Germinal center (tissue), 1 donor: Measurements from ENCODE around the gene FBXO40.
A peak's percentile ranks its signal among the peaks of the same experiment; 100 is the strongest.

ENCODE experiments used
- DNase-seq: peaks from one replicate; pipeline ENCODE4 v3.0.0; 2012; ENCODE audit warnings: mixed read lengths, low spot score

FBXO40 gene

DNA sequence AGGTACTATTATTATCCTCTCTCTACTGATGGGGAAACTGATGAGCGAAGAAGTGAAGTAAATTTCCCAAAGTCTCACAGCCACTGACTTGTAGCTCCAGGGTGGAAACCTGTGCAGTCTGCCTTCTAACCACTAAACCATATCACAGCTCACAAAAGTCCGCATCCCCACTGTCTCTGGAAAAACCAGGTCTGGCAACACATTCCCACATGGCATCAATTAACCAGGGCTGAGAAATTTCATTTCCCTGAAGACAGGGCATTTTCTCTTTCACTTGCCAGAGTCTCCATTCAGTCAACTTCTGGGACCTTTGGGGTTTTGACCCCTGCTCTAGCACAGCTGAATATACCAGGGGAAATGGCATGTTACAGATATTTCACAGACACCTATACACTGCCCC, 26.5 kb downstream of the FBXO40 start:
- no peak for DNase-seq

- no peak for DNase-seq
These were observed 28.3 kb downstream of the FBXO40 start for GRCh38 chr3:121621491-121621890.

DNA sequence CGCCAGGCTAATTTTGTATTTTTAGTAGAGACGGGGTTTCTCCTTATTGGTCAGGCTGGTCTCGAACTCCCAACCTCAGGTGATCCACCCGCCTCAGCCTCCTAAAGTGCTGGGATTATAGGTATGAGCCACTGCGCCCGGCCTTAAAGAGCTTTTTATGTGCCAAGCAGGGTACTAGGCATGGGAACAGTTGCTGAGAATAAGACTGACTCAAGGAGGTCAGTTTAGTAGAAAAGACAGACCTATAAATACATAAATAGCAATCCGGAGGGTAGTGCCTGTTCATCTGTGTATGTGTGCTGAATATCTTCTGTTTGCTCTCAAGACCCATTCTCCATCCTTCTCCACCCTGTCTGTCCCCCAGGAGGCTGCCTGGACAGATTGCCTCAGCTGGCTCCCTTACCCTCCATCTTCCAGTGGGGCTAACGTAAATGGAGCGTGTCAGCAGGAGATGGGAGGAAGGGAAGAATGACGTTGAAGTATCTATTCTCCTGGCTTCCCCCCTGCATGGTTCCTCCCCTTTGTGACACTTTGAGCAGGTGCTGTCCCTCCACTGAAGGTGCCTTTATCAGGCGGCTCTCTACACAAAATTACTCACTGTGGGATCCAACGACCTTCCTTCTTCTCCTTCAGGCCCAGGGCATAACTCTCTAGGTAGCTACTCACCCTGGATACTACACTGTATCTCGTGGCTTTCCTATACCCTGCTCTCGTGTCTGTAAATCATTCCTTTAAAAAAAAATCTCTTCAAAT, 31.1 kb downstream of the FBXO40 start:
- no peak for DNase-seq

- no peak for DNase-seq
These were observed 33.3 kb downstream of the FBXO40 start for GRCh38 chr3:121626495-121626894.

GRCh38 chr3:121627211-121627610, 34.0 kb downstream of the FBXO40 start:
- DNase-seq, result no peak

- no peak for DNase-seq
These were observed 34.4 kb downstream of the FBXO40 start for GRCh38 chr3:121627622-121628021.

GRCh38 chr3:121629601-121630000, 36.4 kb downstream of the FBXO40 start:
- DNase-seq, result no peak

- DNase-seq, result no peak
These were observed 37.2 kb downstream of the FBXO40 start for GRCh38 chr3:121630355-121630754.

DNA sequence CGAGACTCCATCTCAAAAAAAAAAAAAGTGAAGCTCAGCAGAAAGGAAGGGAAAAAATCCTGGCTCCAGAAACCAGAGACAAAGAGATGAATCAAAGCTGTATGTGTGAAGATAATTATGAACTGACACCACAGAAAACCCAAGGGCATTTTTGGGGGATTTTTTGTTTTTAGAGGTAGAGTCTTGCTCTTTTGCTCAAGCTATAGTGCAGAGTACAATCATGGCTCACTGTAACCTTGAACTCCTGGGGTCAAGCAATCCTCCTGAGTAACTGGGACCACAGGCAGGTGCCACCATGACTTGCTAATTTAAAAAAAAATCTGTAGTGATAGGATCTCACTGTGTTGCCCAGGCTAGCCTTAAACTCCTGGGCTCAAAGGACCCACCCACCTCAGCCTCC, 44.7 kb downstream of the FBXO40 start:
- DNase-seq, result no peak

GRCh38 chr3:121641127-121641526, 47.9 kb downstream of the FBXO40 start:
- DNase-seq, result no peak

DNA sequence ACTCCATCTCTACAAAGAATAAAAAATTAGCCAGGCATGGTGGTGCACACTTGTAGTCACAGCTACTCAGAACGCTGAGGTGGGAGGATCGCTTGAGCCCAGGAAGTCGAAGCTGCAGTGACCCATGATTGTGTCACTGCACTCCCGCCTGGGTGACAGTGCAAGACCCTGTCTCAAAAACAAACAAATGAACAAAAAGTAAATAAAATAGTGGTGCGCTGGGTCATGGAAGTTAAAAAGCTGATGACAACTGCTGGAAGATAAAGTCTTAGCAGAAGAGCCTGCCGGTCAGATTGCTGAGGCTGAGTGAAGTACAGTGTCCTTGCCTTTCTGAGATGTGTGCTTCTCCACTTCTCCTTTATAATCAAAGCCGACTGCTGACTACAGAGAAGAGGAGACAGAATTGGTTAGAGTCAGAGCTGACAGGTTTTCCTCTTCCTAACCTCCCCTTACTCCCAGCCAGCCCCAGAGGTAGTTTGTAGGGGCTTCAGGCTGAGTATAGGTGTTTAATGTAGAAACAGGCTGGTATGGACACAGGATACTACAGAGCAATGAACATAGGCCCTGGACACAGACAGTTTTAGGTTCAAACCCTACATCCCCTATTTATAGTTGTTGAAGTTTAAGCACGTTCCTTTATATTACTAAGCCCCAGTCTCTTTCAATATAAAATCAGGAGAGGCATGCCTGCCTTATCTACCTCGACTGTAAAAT, 49.6 kb downstream of the FBXO40 start:
- no peak for DNase-seq

- DNase-seq, result no peak
These were observed 51.9 kb downstream of the FBXO40 start for GRCh38 chr3:121645054-121645453.

- no peak for DNase-seq
These were observed 55.2 kb downstream of the FBXO40 start for GRCh38 chr3:121648219-121648958.

- no peak for DNase-seq
These were observed 56.5 kb downstream of the FBXO40 start for GRCh38 chr3:121649645-121650044.

DNA sequence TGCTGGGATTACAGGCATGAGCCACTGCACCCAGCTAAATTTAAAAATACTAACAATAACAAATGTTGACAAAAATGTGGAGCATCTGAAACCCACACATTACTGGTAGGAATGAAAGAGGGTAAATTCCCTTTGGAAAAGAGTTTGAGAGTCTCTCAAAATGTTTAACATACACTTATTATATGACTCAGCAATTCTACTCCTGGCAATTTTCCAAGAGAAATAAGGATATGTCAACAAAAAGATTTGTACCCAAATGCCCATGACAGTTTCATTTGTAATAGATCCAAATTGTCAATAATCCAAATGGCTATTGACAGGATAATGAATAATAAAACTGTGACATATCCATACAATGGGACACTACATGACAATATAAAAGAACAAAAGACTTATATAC, 58.5 kb downstream of the FBXO40 start:
- no peak for DNase-seq

- DNase-seq, result no peak
These were observed 61.6 kb downstream of the FBXO40 start for GRCh38 chr3:121654493-121655385.

GRCh38 chr3:121658716-121659435, 65.7 kb downstream of the FBXO40 start:
- DNase-seq, result no peak

- no peak for DNase-seq
These were observed 66.4 kb downstream of the FBXO40 start for GRCh38 chr3:121659586-121659985.

- peak; percentile 80 for DNase-seq
These were observed 67.4 kb downstream of the FBXO40 start, which contains the start of gene HCLS1 for GRCh38 chr3:121660356-121661171. TSS of gene HCLS1 (minus strand) at chr3:121660903. CDS start at chr3:121658347, 2,556 bp downstream.

- no peak for DNase-seq
These were observed 68.2 kb downstream of the FBXO40 start for GRCh38 chr3:121661376-121661775.
